ENCODE measurements around the gene HMCES.

Gene HMCES

GRCh38 chr3:129305592-129306091 is 27.0 kb downstream of the HMCES start:
- DNase-seq: no peak

GRCh38 chr3:129308636-129309035 is 30.0 kb downstream of the HMCES start:
- no peak for DNase-seq

GRCh38 chr3:129310111-129311011 is 31.7 kb downstream of the HMCES start:
- no peak for DNase-seq

- DNase-seq: no peak
Observed at GRCh38 chr3:129311054-129311902, 32.6 kb downstream of the HMCES start.

GRCh38 chr3:129312021-129312639 is 33.5 kb downstream of the HMCES start:
- no peak for DNase-seq

- DNase-seq: no peak
Observed at GRCh38 chr3:129312671-129313414, 34.2 kb downstream of the HMCES start.

- no peak for DNase-seq
Observed at GRCh38 chr3:129313415-129313664, 34.7 kb downstream of the HMCES start.

- no peak for DNase-seq
Observed at GRCh38 chr3:129313665-129314385, 35.2 kb downstream of the HMCES start.

GRCh38 chr3:129314386-129315222 is 35.9 kb downstream of the HMCES start:
- peak; percentile 29 for DNase-seq

GRCh38 chr3:129315223-129315997 is 36.7 kb downstream of the HMCES start:
- no peak for DNase-seq

GRCh38 chr3:129315998-129316247 is 37.3 kb downstream of the HMCES start:
- no peak for DNase-seq

GRCh38 chr3:129316248-129317013 is 37.8 kb downstream of the HMCES start:
- DNase-seq: peak; percentile 81

- no peak for DNase-seq
Observed at GRCh38 chr3:129317014-129317771, 38.5 kb downstream of the HMCES start.

GRCh38 chr3:129317848-129318247 is 39.2 kb downstream of the HMCES start:
- no peak for DNase-seq

GRCh38 chr3:129318921-129319320 is 40.3 kb downstream of the HMCES start:
- no peak for DNase-seq

GRCh38 chr3:129320261-129320660 is 41.6 kb downstream of the HMCES start:
- no peak for DNase-seq

- DNase-seq: no peak
Observed at GRCh38 chr3:129320825-129321487, 42.3 kb downstream of the HMCES start.

GRCh38 chr3:129321887-129322286 is 43.2 kb downstream of the HMCES start:
- DNase-seq: no peak

Data from stimulated activated naive CD4-positive, alpha-beta T cell treated with Interleukin-2 at 50 U/mL for 16 hours (primary cell).